OCI-LY1 (cell line): ENCODE data around the gene DLK1.

ENCODE experiments used
- EZH2 ChIP-seq: fragments of 200-600 bp; sonication (generic), shearing (Covaris generic); IDR thresholded peaks from 2 replicates; pipeline ENCODE4 v1.8.0; 2017; ENCODE audit warnings: borderline replicate concordance, mixed run types, mild to moderate bottlenecking, antibody characterized with exemption, low read length, moderate library complexity, mixed read lengths
- TF ChIP-seq, protein P1 (sequence below): fragments of 200-600 bp; sonication (generic), shearing (Covaris generic); IDR thresholded peaks from 2 replicates; pipeline ENCODE4 v1.5.1; 2017; ENCODE audit warnings: mild to moderate bottlenecking, antibody characterized with exemption, low read length, moderate library complexity, mixed read lengths

DNA sequence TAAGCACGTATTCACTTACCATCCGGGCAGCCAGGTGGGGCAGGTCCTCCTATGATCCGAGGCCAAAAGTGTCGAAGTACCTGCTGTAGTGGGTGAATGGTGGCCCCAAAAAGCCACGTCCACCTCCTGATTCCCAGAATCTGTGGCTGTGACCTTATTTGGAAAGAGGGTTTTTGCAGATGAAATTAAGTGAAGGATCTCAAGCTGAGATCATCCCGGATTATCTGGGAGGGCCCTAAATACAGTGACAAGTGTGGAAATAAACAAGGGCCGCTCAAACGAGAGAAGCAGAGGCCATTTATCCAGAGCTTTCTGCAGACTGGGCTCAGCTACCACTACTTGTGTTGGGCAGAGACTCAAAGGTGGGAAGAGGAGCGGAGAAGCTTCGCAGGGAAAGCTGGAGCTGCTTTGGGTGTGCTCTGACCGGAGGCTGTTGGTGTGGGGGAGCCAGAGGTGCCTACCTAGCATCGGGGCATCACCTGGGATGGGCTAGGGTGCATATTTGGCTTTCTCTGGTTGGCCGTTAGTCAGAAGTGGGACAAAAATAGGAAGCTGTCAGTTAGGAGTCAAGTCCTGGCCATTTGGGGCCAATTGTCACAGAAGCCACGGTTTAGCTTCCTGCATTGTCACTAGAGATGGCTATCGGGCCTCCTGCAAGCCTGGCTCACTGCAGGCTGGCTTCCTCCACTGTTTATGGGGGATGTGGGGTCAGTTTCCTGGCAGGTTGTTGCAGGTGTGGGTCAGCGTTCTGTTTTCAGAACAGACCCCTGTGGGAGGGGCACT lies 27.8 kb upstream of the DLK1 start:
- TF ChIP-seq EZH2: no peak
- TF ChIP-seq, protein P1, sequence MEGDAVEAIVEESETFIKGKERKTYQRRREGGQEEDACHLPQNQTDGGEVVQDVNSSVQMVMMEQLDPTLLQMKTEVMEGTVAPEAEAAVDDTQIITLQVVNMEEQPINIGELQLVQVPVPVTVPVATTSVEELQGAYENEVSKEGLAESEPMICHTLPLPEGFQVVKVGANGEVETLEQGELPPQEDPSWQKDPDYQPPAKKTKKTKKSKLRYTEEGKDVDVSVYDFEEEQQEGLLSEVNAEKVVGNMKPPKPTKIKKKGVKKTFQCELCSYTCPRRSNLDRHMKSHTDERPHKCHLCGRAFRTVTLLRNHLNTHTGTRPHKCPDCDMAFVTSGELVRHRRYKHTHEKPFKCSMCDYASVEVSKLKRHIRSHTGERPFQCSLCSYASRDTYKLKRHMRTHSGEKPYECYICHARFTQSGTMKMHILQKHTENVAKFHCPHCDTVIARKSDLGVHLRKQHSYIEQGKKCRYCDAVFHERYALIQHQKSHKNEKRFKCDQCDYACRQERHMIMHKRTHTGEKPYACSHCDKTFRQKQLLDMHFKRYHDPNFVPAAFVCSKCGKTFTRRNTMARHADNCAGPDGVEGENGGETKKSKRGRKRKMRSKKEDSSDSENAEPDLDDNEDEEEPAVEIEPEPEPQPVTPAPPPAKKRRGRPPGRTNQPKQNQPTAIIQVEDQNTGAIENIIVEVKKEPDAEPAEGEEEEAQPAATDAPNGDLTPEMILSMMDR: no peak
